CD8-positive, alpha-beta memory T cell (primary cell): ENCODE measurements around the gene TMEM131L. TPM values are rescaled to one million over a fixed set of nuclear protein-coding genes. Genes with fewer than 3 reads are reported as not detected.

Source experiments
- CTCF ChIA-PET: fragments of 350-600 bp; sonication (Branson Sonifier 250); formaldehyde crosslinking; loops from one replicate; lab custom pipeline; 2021; ENCODE audit warnings: antibody characterized with exemption; lab: Charles Lee
- POLR2A ChIA-PET: fragments of 350-600 bp; sonication (Branson Sonifier 250); formaldehyde crosslinking; loops from one replicate; lab custom pipeline; 2021; ENCODE audit warnings: antibody characterized with exemption; lab: Charles Lee
- DNase-seq, 5 donors: peaks; one replicate each; pipeline versions ENCODE4 v3.0.0 to v3.0.0-alpha.2; 2020 to 2022; ENCODE audit warnings: mixed read lengths in 1 of 5
- H3K27ac ChIP-seq: one replicate; pipeline ENCODE4 v1.7.0; 2013; ENCODE audit warnings: low read depth, mild to moderate bottlenecking, low read length, moderate library complexity
- H3K27me3 ChIP-seq: 2 replicates; pipeline ENCODE4 v1.7.0; 2013; ENCODE audit warnings: low read length, mild to moderate bottlenecking; ENCODE audit not compliant: insufficient read depth, poor library complexity, severe bottlenecking
- H3K36me3 ChIP-seq: 2 replicates; pipeline ENCODE4 v1.7.0; 2013; ENCODE audit warnings: mild to moderate bottlenecking, low read length, moderate library complexity; ENCODE audit not compliant: insufficient read depth
- H3K4me1 ChIP-seq: 2 replicates; pipeline ENCODE4 v1.7.0; 2013; ENCODE audit warnings: mild to moderate bottlenecking, low read length, moderate library complexity; ENCODE audit not compliant: insufficient read depth
- H3K4me3 ChIP-seq: 2 replicates; pipeline ENCODE4 v1.7.0; 2013; ENCODE audit warnings: mild to moderate bottlenecking, low read length
- H3K9me3 ChIP-seq: 2 replicates; pipeline ENCODE4 v1.7.0; 2013; ENCODE audit warnings: mild to moderate bottlenecking, low read length
- H3K27ac Mint-ChIP-seq, 8 donors: one replicate each; pipeline ENCODE4 v1.8.0; 2020 to 2021; ENCODE audit warnings: mixed read lengths in 8 of 8, mild to moderate bottlenecking in 6 of 8, inconsistent platforms in 3 of 8, moderate library complexity in 3 of 8
- H3K27me3 Mint-ChIP-seq, 2 donors: one replicate each; pipeline ENCODE4 v1.8.0; 2020 to 2021; ENCODE audit warnings: mixed read lengths in 2 of 2, mild to moderate bottlenecking in 1 of 2, moderate library complexity in 1 of 2
- H3K36me3 Mint-ChIP-seq, 3 donors: one replicate each; pipeline ENCODE4 v1.8.0; 2020 to 2021; ENCODE audit warnings: mixed read lengths in 3 of 3, inconsistent platforms in 1 of 3, mild to moderate bottlenecking in 1 of 3
- H3K4me1 Mint-ChIP-seq, 3 donors: one replicate each; pipeline ENCODE4 v1.8.0; 2020 to 2021; ENCODE audit warnings: mixed read lengths in 3 of 3, inconsistent platforms in 1 of 3, mild to moderate bottlenecking in 1 of 3
- H3K4me3 Mint-ChIP-seq, 7 donors: one replicate each; pipeline ENCODE4 v1.8.0; 2020 to 2021; ENCODE audit warnings: mixed read lengths in 7 of 7, mild to moderate bottlenecking in 6 of 7, moderate library complexity in 4 of 7, inconsistent platforms in 2 of 7
- H3K9me3 Mint-ChIP-seq, 5 donors: one replicate each; pipeline ENCODE4 v1.8.0; 2020 to 2022; ENCODE audit warnings: mixed read lengths in 5 of 5, mild to moderate bottlenecking in 3 of 5, moderate library complexity in 2 of 5, inconsistent platforms in 1 of 5
- polyA plus RNA-seq: library from polyadenylated mRNA; unstranded; fragments of 300-500 nt; fragmentation: Illumina TruSeq; gene quantifications from one replicate; pipeline ENCODE4 v1.2.3, GENCODE V29; 2021
- total RNA-seq, 2 experiments: library from RNA; stranded (reverse); gene quantifications; one replicate each; pipeline ENCODE4 v1.2.3, GENCODE V29; 2021

TMEM131L gene
- total and polyA plus RNA-seq, 3 experiments from 2014 or later = 28.1 to 29.6 (median 28.6) TPM

- H3K4me3 Mint-ChIP-seq = no peak overlapping the region
- Histone ChIP-seq H3K9me3 (peaks cover 4% of the 10 kb centered on the region), H3K36me3 (no peaks in the 10 kb centered on the region), H3K27me3 (peaks cover 6% of the 10 kb centered on the region), H3K4me1 (peaks cover 4% of the 10 kb centered on the region), H3K27ac (no peak overlapping the region), H3K4me3 (no peak overlapping the region)
- peaks cover 0 to 18% (median 2%) of the 10 kb centered on the region in 3 donors for H3K36me3 Mint-ChIP-seq
- H3K4me1 Mint-ChIP-seq = peaks cover 6 to 8% (median 7%) of the 10 kb centered on the region in 3 donors
- CTCF ChIA-PET = no interaction called here
- peaks cover 20 to 24% (median 22%) of the 10 kb centered on the region in 5 donors for H3K9me3 Mint-ChIP-seq
- no peak for DNase-seq
- H3K27ac Mint-ChIP-seq = no peak overlapping the region
- POLR2A ChIA-PET = no interaction called here
- peaks cover 29 to 58% of the 10 kb centered on the region in 2 donors for H3K27me3 Mint-ChIP-seq
Measured at GRCh38 chr4:153679486-153679885, 213.3 kb downstream of the TMEM131L start.

GRCh38 chr4:153683763-153684181 is 217.6 kb downstream of the TMEM131L start:
- POLR2A ChIA-PET = no interaction called here
- DNase-seq = no peak
- Mint-ChIP-seq H3K4me1 (peaks cover 10 to 15% (median 14%) of the 10 kb centered on the region in 3 donors), H3K36me3 (peaks cover 0 to 4% (median under 1%) of the 10 kb centered on the region in 3 donors), H3K27me3 (peaks cover 37 to 57% of the 10 kb centered on the region in 2 donors), H3K4me3 (peak overlapping the region; percentile 65 to 82 (median 76)), H3K9me3 (peaks cover 7 to 13% (median 9%) of the 10 kb centered on the region in 5 donors), H3K27ac (peak overlapping the region in 2 of 8 donors; percentile 52 to 56)
- Histone ChIP-seq H3K9me3 (no peaks in the 10 kb centered on the region), H3K4me1 (peaks cover 4% of the 10 kb centered on the region), H3K27ac (no peak overlapping the region), H3K4me3 (peak overlapping the region; percentile 1), H3K27me3 (peaks cover 6% of the 10 kb centered on the region), H3K36me3 (no peaks in the 10 kb centered on the region)
- CTCF ChIA-PET = interaction anchor here (1.5 kb wide), 1 partner anchor 10 kb away, joined by 3 read pairs; no protein-coding TSS in a partner anchor

- peak within 1 kb of the TSS; percentile 1 for H3K4me3 ChIP-seq
- H3K4me1 ChIP-seq = peaks cover 4% of the 10 kb centered on the region
- H3K4me3 Mint-ChIP-seq = peak within 1 kb of the TSS; percentile 81 to 86 (median 83)
- peaks cover 6% of the 10 kb centered on the region for H3K27me3 ChIP-seq
- POLR2A ChIA-PET = no interaction called here
- peaks cover 0 to 6% (median 4%) of the 10 kb centered on the region in 3 donors for H3K36me3 Mint-ChIP-seq
- no peaks in the 10 kb centered on the region for H3K36me3 ChIP-seq
- CTCF ChIA-PET = interaction anchor here (1.5 kb wide), 1 partner anchor 10 kb away, joined by 3 read pairs; no protein-coding TSS in a partner anchor
- peaks cover 35 to 53% of the 10 kb centered on the region in 2 donors for H3K27me3 Mint-ChIP-seq
- peak; percentile 20 to 59 (median 40) for DNase-seq
- no peak within 1 kb of the TSS for H3K27ac ChIP-seq
- H3K9me3 Mint-ChIP-seq = peaks cover 13 to 19% (median 14%) of the 10 kb centered on the region in 5 donors
- H3K4me1 Mint-ChIP-seq = peaks cover 10 to 15% (median 14%) of the 10 kb centered on the region in 3 donors
- no peaks in the 10 kb centered on the region for H3K9me3 ChIP-seq
- H3K27ac Mint-ChIP-seq = peak within 1 kb of the TSS in 5 of 8 donors; percentile 38 to 60 (median 52)
Measured at GRCh38 chr4:153684182-153684970, 218.2 kb downstream of the TMEM131L start, which contains the start of gene TLR2. TSS of gene TLR2 (plus strand) at chr4:153684280. CDS start at chr4:153702908, 18,628 bp downstream.

- peak in 1 of 5 donors; percentile 13 for DNase-seq
- peak overlapping the region; percentile 58 to 86 (median 83) for H3K4me3 Mint-ChIP-seq
- peaks cover 10 to 15% (median 14%) of the 10 kb centered on the region in 3 donors for H3K4me1 Mint-ChIP-seq
- H3K27me3 ChIP-seq = peaks cover 6% of the 10 kb centered on the region
- no peak overlapping the region for H3K27ac ChIP-seq
- peaks cover 0 to 11% (median 4%) of the 10 kb centered on the region in 3 donors for H3K36me3 Mint-ChIP-seq
- no peaks in the 10 kb centered on the region for H3K9me3 ChIP-seq
- peaks cover 4% of the 10 kb centered on the region for H3K4me1 ChIP-seq
- H3K9me3 Mint-ChIP-seq = peaks cover 16 to 25% (median 20%) of the 10 kb centered on the region in 5 donors
- CTCF ChIA-PET = no interaction called here
- H3K27me3 Mint-ChIP-seq = peaks cover 35 to 51% of the 10 kb centered on the region in 2 donors
- no peaks in the 10 kb centered on the region for H3K36me3 ChIP-seq
- POLR2A ChIA-PET = no interaction called here
- H3K4me3 ChIP-seq = peak overlapping the region; percentile 1
- H3K27ac Mint-ChIP-seq = peak overlapping the region in 3 of 8 donors; percentile 38 to 60 (median 55)
Measured at GRCh38 chr4:153684971-153685371, 218.8 kb downstream of the TMEM131L start.

Other genes with a start within 250 kb of the TMEM131L start
- 10 to 100 TPM; 20.2 to 21.6 TPM for gene MND1, start 121.7 kb upstream of the TMEM131L start, total RNA-seq
- gene MND1, start 121.7 kb upstream of the TMEM131L start, polyA plus RNA-seq = 0.31 TPM
- under 1 TPM; 0.53 TPM for gene TLR2, start 217.9 kb downstream of the TMEM131L start, total RNA-seq
- gene TLR2, start 217.9 kb downstream of the TMEM131L start, polyA plus RNA-seq = 0.20 TPM